Measurements from ENCODE around the gene USP6. TPM values are rescaled to one million over a fixed set of nuclear protein-coding genes. Genes with fewer than 3 reads are reported as not detected.
A peak's percentile ranks its signal among the peaks of the same experiment; 100 is the strongest.
"Not testable (repeated sequence)": the region's sequence is repeated elsewhere in the genome, so short reads cannot be mapped to it uniquely, and the experiment has no call there.

The USP6 gene
- polyA plus RNA-seq, 1 donor from 2014 or later = 0.05 TPM

GRCh38 chr17:5219536-5219935 lies 103.7 kb downstream of the USP6 start:
- H3K4me1 Mint-ChIP-seq = peaks cover 35 to 45% (median 40%) of the 10 kb centered on the region in 3 donors

GRCh38 chr17:5220074-5220473 lies 104.2 kb downstream of the USP6 start:
- Mint-ChIP-seq H3K9me3 (no peaks in the 10 kb centered on the region), H3K27ac (peak overlapping the region; percentile 68 to 77 (median 73)), H3K4me3 (peak overlapping the region in 1 of 4 donors; percentile 27), H3K36me3 (peaks cover 14% of the 10 kb centered on the region), H3K27me3 (no peaks in the 10 kb centered on the region), H3K4me1 (peaks cover 38 to 46% (median 40%) of the 10 kb centered on the region in 3 donors)

More at GRCh38 chr17:5219536-5219935, 103.7 kb downstream of the USP6 start:
- H3K27me3 Mint-ChIP-seq = no peaks in the 10 kb centered on the region
- H3K27ac Mint-ChIP-seq = peak overlapping the region in 2 of 3 donors; percentile 73 to 77
- H3K4me3 Mint-ChIP-seq = peak overlapping the region in 2 of 4 donors; percentile 3 to 27
- peaks cover 17% of the 10 kb centered on the region for H3K36me3 Mint-ChIP-seq
- no peaks in the 10 kb centered on the region for H3K9me3 Mint-ChIP-seq

DNA sequence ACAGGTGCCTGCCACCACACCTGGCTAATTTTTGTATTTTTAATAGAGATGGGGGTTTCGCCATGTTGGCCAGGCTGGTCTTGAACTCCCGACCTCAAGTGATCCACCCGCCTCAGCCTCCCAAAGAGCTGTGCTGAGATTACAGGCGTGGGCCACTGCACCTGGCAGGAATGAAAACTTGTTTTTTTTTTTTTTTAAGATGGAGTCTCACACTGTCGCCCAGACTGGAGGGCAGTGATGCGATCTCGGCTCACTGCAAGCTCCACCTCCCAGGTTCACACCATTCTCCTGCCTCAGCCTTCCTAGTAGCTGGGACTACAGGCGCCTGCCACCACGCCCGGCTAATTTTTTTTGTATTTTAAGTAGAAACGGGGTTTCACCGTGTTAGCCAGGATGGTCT lies 106.1 kb downstream of the USP6 start:
- peak overlapping the region; percentile 88 to 98 (median 97) for H3K27ac Mint-ChIP-seq
- H3K4me3 Mint-ChIP-seq = peak overlapping the region; percentile 34 to 84 (median 66)
- H3K36me3 Mint-ChIP-seq = peaks cover 22% of the 10 kb centered on the region
- H3K4me1 Mint-ChIP-seq = peaks cover 41 to 55% (median 52%) of the 10 kb centered on the region in 3 donors
- H3K27me3 Mint-ChIP-seq, H3K9me3 Mint-ChIP-seq: not testable (repeated sequence)

Other genes with a start within 250 kb of the USP6 start
- gene C17orf107, start 216.5 kb upstream of the USP6 start, polyA plus RNA-seq = 1.0 TPM
- 0.89 TPM for gene CHRNE, start 212.9 kb upstream of the USP6 start, polyA plus RNA-seq
- gene GP1BA, start 183.8 kb upstream of the USP6 start, polyA plus RNA-seq = 0.26 TPM
- 70.9 TPM for gene SLC25A11, start 176.0 kb upstream of the USP6 start, polyA plus RNA-seq
- 27.3 TPM for gene RNF167, start 175.8 kb upstream of the USP6 start, polyA plus RNA-seq
- 1,903 TPM for gene PFN1, start 167.5 kb upstream of the USP6 start, polyA plus RNA-seq
- gene ENO3, start 164.9 kb upstream of the USP6 start, polyA plus RNA-seq = 3.1 TPM
- 97.1 TPM for gene SPAG7, start 148.2 kb upstream of the USP6 start, polyA plus RNA-seq
- 19.1 TPM for gene CAMTA2, start 128.4 kb upstream of the USP6 start, polyA plus RNA-seq
- gene INCA1, start 118.5 kb upstream of the USP6 start, polyA plus RNA-seq = 0.36 TPM
- gene KIF1C, start 118.1 kb upstream of the USP6 start, polyA plus RNA-seq = 15.0 TPM
- gene SLC52A1, start 80.6 kb upstream of the USP6 start, polyA plus RNA-seq = not detected
- gene ZFP3, start 37.6 kb upstream of the USP6 start, polyA plus RNA-seq = 1.4 TPM
- gene ZNF232, start 4.2 kb upstream of the USP6 start, polyA plus RNA-seq = 11.7 TPM
- gene ZNF594, start 75.8 kb downstream of the USP6 start, polyA plus RNA-seq = 2.1 TPM
- gene SCIMP, start 118.8 kb downstream of the USP6 start, polyA plus RNA-seq = 325 TPM
- gene RABEP1, start 166.3 kb downstream of the USP6 start, polyA plus RNA-seq = 62.9 TPM